H1 (cell line): Measurements from ENCODE around the gene LMNTD1. TPM values are rescaled to one million over a fixed set of nuclear protein-coding genes. Genes with fewer than 3 reads are reported as not detected.

ENCODE experiments used
- CTCF ChIA-PET: fragments of 300-600 bp; sonication (Branson Sonifier 250); formaldehyde crosslinking; loops from one replicate; lab custom pipeline; 2021; ENCODE audit not compliant: partially characterized antibody; lab: Charles Lee
- POLR2A ChIA-PET: fragments of 300-600 bp; sonication (Branson Sonifier 250); formaldehyde crosslinking; loops from one replicate; lab custom pipeline; 2021; ENCODE audit warnings: inconsistent platforms; ENCODE audit not compliant: partially characterized antibody; lab: Charles Lee
- DNase-seq, 2 experiments: peaks; one replicate each; pipeline versions ENCODE4 v3.0.0 to v3.0.0-alpha.2; 2010 to 2022; ENCODE audit warnings: low spot score in 2 of 2, low read depth in 1 of 2, mixed read lengths in 1 of 2
- FAIRE-seq: peaks from 2 replicates; lab custom pipeline; 2011; peaks lifted over from hg19 to GRCh38; lab: Jason Lieb, UNC
- H2AFZ ChIP-seq: 2 replicates; pipeline ENCODE4 v1.8.1; 2012; ENCODE audit warnings: low read length, inconsistent platforms
- H2AK5ac ChIP-seq: 2 replicates; pipeline ENCODE4 v1.6.1; 2013; ENCODE audit warnings: low read depth, low read length
- H2BK120ac ChIP-seq: replicated peaks from 2 replicates; pipeline ENCODE3; 2013; ENCODE audit warnings: low read depth, low read length, inconsistent platforms
- H2BK12ac ChIP-seq: 2 replicates; pipeline ENCODE4 v1.6.1; 2013; ENCODE audit warnings: low read depth, low read length
- H2BK15ac ChIP-seq: 2 replicates; pipeline ENCODE4 v1.6.1; 2013; ENCODE audit warnings: low read length
- H2BK20ac ChIP-seq: 2 replicates; pipeline ENCODE4 v1.6.1; 2013; ENCODE audit warnings: low read length
- H2BK5ac ChIP-seq: 2 replicates; pipeline ENCODE4 v1.6.1; 2013; ENCODE audit warnings: low read depth, low read length
- H3K14ac ChIP-seq: 2 replicates; pipeline ENCODE4 v1.6.1; 2013; ENCODE audit warnings: inconsistent platforms; ENCODE audit not compliant: insufficient read length
- H3K18ac ChIP-seq: 2 replicates; pipeline ENCODE4 v1.6.1; 2013; ENCODE audit warnings: low read length; ENCODE audit errors: extremely low read depth
- H3K23ac ChIP-seq: 2 replicates; pipeline ENCODE4 v1.6.1; 2013; ENCODE audit warnings: inconsistent platforms; ENCODE audit not compliant: insufficient read length
- H3K23me2 ChIP-seq: 2 replicates; pipeline ENCODE4 v1.6.1; 2013; ENCODE audit warnings: low read depth, low read length
- H3K27ac ChIP-seq: 2 replicates; pipeline ENCODE4 v1.6.1; 2011; ENCODE audit warnings: low read depth, low read length, inconsistent platforms
- H3K27me3 ChIP-seq, 4 experiments: replicated peaks in 1 of 4; 1 replicate in 1 of 4; 2 replicates in 3 of 4; pipeline versions ENCODE4 v1.6.1 to v1.8.1; 2011 to 2013; ENCODE audit warnings: low read length in 3 of 4, mild to moderate bottlenecking in 3 of 4, inconsistent platforms in 2 of 4, mixed read lengths in 2 of 4, moderate library complexity in 1 of 4; ENCODE audit not compliant: control insufficient read depth in 3 of 4, insufficient read depth in 3 of 4; ENCODE audit errors: extremely low read depth in 1 of 4
- H3K36me3 ChIP-seq, 4 experiments: 2 replicates each; pipeline versions ENCODE4 v1.6.1 to v1.8.1; 2011 to 2013; ENCODE audit warnings: mild to moderate bottlenecking in 4 of 4, low read length in 3 of 4, moderate library complexity in 2 of 4, control low read depth in 1 of 4, inconsistent platforms in 1 of 4; ENCODE audit not compliant: insufficient read depth in 4 of 4, control insufficient read depth in 2 of 4
- H3K4ac ChIP-seq: replicated peaks from 2 replicates; pipeline ENCODE3; 2013; ENCODE audit warnings: low read length, low read depth, mixed read lengths, inconsistent platforms; ENCODE audit not compliant: insufficient read length
- H3K4me1 ChIP-seq, 4 experiments: replicated peaks in 1 of 4; 1 replicate in 1 of 4; 2 replicates in 3 of 4; pipeline versions ENCODE4 v1.6.1 to v1.8.1; 2011 to 2013; ENCODE audit warnings: low read length in 3 of 4, inconsistent platforms in 2 of 4, mixed read lengths in 1 of 4; ENCODE audit not compliant: insufficient read depth in 4 of 4, control insufficient read depth in 3 of 4
- H3K4me2 ChIP-seq, 2 experiments: 2 replicates each; pipeline versions ENCODE4 v1.6.1 to v1.8.1; 2011 to 2013; ENCODE audit warnings: low read depth in 2 of 2, low read length in 2 of 2, control low read depth in 1 of 2, inconsistent platforms in 1 of 2, mild to moderate bottlenecking in 1 of 2; ENCODE audit not compliant: insufficient read depth in 1 of 2
- H3K4me3 ChIP-seq, 4 experiments: fragments of 200-600, 300-600 bp in 1 of 4; sonication (generic), shearing (Covaris generic), sonication (Bioruptor Twin) in 1 of 4; 2 replicates each; pipeline versions ENCODE4 v1.5.1 to v1.8.1; 2011 to 2016; ENCODE audit warnings: low read length in 4 of 4, low read depth in 3 of 4, control low read depth in 2 of 4, inconsistent platforms in 2 of 4, mild to moderate bottlenecking in 2 of 4, mixed read lengths in 1 of 4, moderate library complexity in 1 of 4; ENCODE audit not compliant: insufficient read depth in 2 of 4; ENCODE audit errors: extremely low read depth in 1 of 4
- H3K56ac ChIP-seq: replicated peaks from 2 replicates; pipeline ENCODE3; 2013; ENCODE audit warnings: low read depth, mild to moderate bottlenecking, mixed read lengths, low read length, inconsistent platforms; ENCODE audit not compliant: insufficient read length
- H3K79me1 ChIP-seq: 2 replicates; pipeline ENCODE4 v1.6.1; 2013; ENCODE audit warnings: low read depth, low read length, control low read depth
- H3K79me2 ChIP-seq, 2 experiments: 2 replicates each; pipeline versions ENCODE4 v1.6.1 to v1.8.1; 2012 to 2013; ENCODE audit warnings: low read length in 2 of 2, mild to moderate bottlenecking in 2 of 2, inconsistent platforms in 1 of 2; ENCODE audit not compliant: insufficient read depth in 2 of 2, control insufficient read depth in 1 of 2
- H3K9ac ChIP-seq, 4 experiments: replicated peaks in 1 of 4; 1 replicate in 1 of 4; 2 replicates in 3 of 4; pipeline versions ENCODE4 v1.6.1 to v1.8.1; 2011 to 2013; ENCODE audit warnings: low read depth in 3 of 4, low read length in 3 of 4, control low read depth in 2 of 4, mild to moderate bottlenecking in 2 of 4, moderate library complexity in 2 of 4, inconsistent platforms in 1 of 4; ENCODE audit errors: extremely low read depth in 1 of 4
- H3K9me3 ChIP-seq, 2 experiments: 2 replicates each; pipeline versions ENCODE4 v1.6.1 to v1.8.1; 2012 to 2013; ENCODE audit warnings: mild to moderate bottlenecking in 2 of 2, moderate library complexity in 2 of 2, control low read depth in 1 of 2, inconsistent platforms in 1 of 2, low read depth in 1 of 2, low read length in 1 of 2, mixed read lengths in 1 of 2; ENCODE audit not compliant: insufficient read depth in 2 of 2
- H4K20me1 ChIP-seq, 2 experiments: replicated peaks in 1 of 2; 2 replicates each; pipeline versions ENCODE3 to v1.8.1; 2011 to 2013; ENCODE audit warnings: inconsistent platforms in 2 of 2, low read length in 2 of 2, mild to moderate bottlenecking in 1 of 2; ENCODE audit not compliant: insufficient read depth in 2 of 2, control insufficient read depth in 1 of 2
- H4K5ac ChIP-seq: 2 replicates; pipeline ENCODE4 v1.6.1; 2013; ENCODE audit warnings: low read length, low read depth, mixed read lengths, inconsistent platforms; ENCODE audit not compliant: insufficient read length
- H4K8ac ChIP-seq: 2 replicates; pipeline ENCODE4 v1.8.0; 2013; ENCODE audit warnings: mild to moderate bottlenecking, moderate library complexity, low read length, inconsistent platforms; ENCODE audit not compliant: insufficient read depth; ENCODE audit errors: extremely low read depth
- H4K91ac ChIP-seq: replicated peaks from 2 replicates; pipeline ENCODE3; 2013; ENCODE audit warnings: low read length, mixed read lengths, inconsistent platforms; ENCODE audit not compliant: insufficient read length
- CBX8 ChIP-seq: fragments of 300-800, 300-1000 bp; sonication (generic); IDR thresholded peaks from 2 replicates; pipeline ENCODE4 v1.7.1; 2016; ENCODE audit warnings: low read depth, low read length, borderline replicate concordance
- EZH2 ChIP-seq: fragments of 200-600 bp; sonication (generic); IDR thresholded peaks from 2 replicates; pipeline ENCODE4 v1.7.1; 2012; ENCODE audit warnings: low read depth, mild to moderate bottlenecking, moderate library complexity, low read length, inconsistent platforms; ENCODE audit not compliant: severe bottlenecking
- KDM5A ChIP-seq: fragments of 200-600 bp; IDR thresholded peaks from 2 replicates; pipeline ENCODE4 v1.7.1; 2012; ENCODE audit warnings: mild to moderate bottlenecking, low read length, inconsistent platforms, mixed read lengths
- SIRT6 ChIP-seq: IDR thresholded peaks from one replicate; pipeline ENCODE4 v1.7.1; 2012; ENCODE audit warnings: low read length, inconsistent platforms
- TBP ChIP-seq: IDR thresholded peaks from 2 replicates; pipeline ENCODE4 v1.6.1; 2011; ENCODE audit warnings: low read depth, low read length, improper control_type of control experiment
- WGBS, 2 experiments: shearing (Covaris generic) in 1 of 2; methylation state at CpG; one replicate each; pipeline versions ENCODE4 v1.1.6 to v1.1.7; 2013 to 2015; ENCODE audit warnings: low lambda C conversion rate in 2 of 2, mixed read lengths in 2 of 2, inconsistent platforms in 1 of 2, low coverage in 1 of 2, missing lambda C conversion rate in 1 of 2; ENCODE audit not compliant: insufficient replicate concordance in 2 of 2, insufficient coverage in 1 of 2, insufficient read length in 1 of 2; ENCODE audit errors: extremely low coverage in 1 of 2, missing lambda C conversion rate in 1 of 2; 5-methylcytosine and 5-hydroxymethylcytosine counted together
- polyA plus RNA-seq, 7 experiments: library from polyadenylated mRNA; depleted of rRNA in 3 of 7; stranded (reverse) in 5 of 7; unstranded in 2 of 7; fragments of >200 nt in 5 of 7; fragments of 200-250 nt in 2 of 7; gene quantifications; 1 replicate in 5 of 7; 2 replicates in 1 of 7; 4 replicates in 1 of 7; pipeline versions ENCODE4 v1.2.1 to v1.2.3, GENCODE V29; 2011 to 2013; ENCODE audit warnings: missing spikeins in 2 of 7, mixed read lengths in 2 of 7
- total RNA-seq: library from RNA; stranded (reverse); fragmentation: NEBNext Ultra II Directional; extraction: Animal tissue kit (Norgen Biotek cat#: 25700); gene quantifications from 2 replicates; pipeline ENCODE4 v1.2.1, GENCODE V29; 2021
- TF ChIP-seq, protein P1 (sequence below): IDR thresholded peaks from 2 replicates; pipeline ENCODE4 v1.6.1; 2012; ENCODE audit warnings: low read length, inconsistent platforms

Gene LMNTD1
- total and polyA plus RNA-seq, 2 of the 8 experiments (the other 6 are each of a cell fraction or from before 2014, with no cell fraction given) = not detected

DNA sequence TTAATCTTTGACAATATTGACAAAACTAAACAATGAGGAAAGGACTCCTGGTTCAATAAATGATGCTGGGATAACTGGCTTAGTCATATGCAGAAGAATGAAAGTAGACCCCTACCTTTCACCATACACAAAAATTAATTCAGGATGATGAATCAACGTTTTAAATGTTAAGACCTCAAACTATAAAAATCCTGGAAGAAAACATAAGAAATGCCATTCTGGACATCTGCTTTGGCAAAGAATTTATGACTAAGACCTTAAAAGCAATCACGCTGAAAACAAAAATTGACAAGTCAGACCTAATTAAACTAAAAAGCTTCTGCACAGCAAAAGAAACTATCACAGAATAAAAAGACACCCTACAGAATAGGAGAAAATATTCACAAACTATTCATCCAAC is 97.4 kb downstream of the LMNTD1 start:
- no peak overlapping the region for H2BK15ac ChIP-seq
- H3K9me3 ChIP-seq = no peaks in the 10 kb centered on the region
- H4K91ac ChIP-seq = no peak overlapping the region
- no peak overlapping the region for H3K14ac ChIP-seq
- no peaks in the 10 kb centered on the region for H3K4me1 ChIP-seq
- no peaks in the 10 kb centered on the region for H3K79me2 ChIP-seq
- H3K18ac ChIP-seq = no peak overlapping the region
- H3K23ac ChIP-seq = no peak overlapping the region
- no peak overlapping the region for H2BK20ac ChIP-seq
- H3K36me3 ChIP-seq = no peaks in the 10 kb centered on the region
- H3K9ac ChIP-seq = no peak overlapping the region
- CTCF ChIA-PET = no interaction called here
- H3K27ac ChIP-seq = no peak overlapping the region
- TF ChIP-seq CBX8 = no peak
- TF ChIP-seq, protein P1, sequence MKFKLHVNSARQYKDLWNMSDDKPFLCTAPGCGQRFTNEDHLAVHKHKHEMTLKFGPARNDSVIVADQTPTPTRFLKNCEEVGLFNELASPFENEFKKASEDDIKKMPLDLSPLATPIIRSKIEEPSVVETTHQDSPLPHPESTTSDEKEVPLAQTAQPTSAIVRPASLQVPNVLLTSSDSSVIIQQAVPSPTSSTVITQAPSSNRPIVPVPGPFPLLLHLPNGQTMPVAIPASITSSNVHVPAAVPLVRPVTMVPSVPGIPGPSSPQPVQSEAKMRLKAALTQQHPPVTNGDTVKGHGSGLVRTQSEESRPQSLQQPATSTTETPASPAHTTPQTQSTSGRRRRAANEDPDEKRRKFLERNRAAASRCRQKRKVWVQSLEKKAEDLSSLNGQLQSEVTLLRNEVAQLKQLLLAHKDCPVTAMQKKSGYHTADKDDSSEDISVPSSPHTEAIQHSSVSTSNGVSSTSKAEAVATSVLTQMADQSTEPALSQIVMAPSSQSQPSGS = no peak
- TF ChIP-seq EZH2 = no peak
- no peak for TF ChIP-seq KDM5A
- no peak for TF ChIP-seq SIRT6
- no peak for TF ChIP-seq TBP
- no peak overlapping the region for H2BK120ac ChIP-seq
- no peak overlapping the region for H2BK12ac ChIP-seq
- H3K4ac ChIP-seq = no peak overlapping the region
- H2AK5ac ChIP-seq = no peak overlapping the region
- H2BK5ac ChIP-seq = no peak overlapping the region
- WGBS, 2 experiments = 85% methylated on average over 2 of the region's 2 CpGs; no CpG with 5 or more reads in 1 of the 2 experiments
- no peak overlapping the region for H4K8ac ChIP-seq
- H3K27me3 ChIP-seq = no peaks in the 10 kb centered on the region
- H3K56ac ChIP-seq = no peak overlapping the region
- DNase-seq (no peak), FAIRE-seq (no peak)
- no peak overlapping the region for H3K4me3 ChIP-seq
- H2AFZ ChIP-seq = no peak overlapping the region
- H3K79me1 ChIP-seq = no peaks in the 10 kb centered on the region
- no peak overlapping the region for H4K5ac ChIP-seq
- H3K4me2 ChIP-seq = no peak overlapping the region
- no peaks in the 10 kb centered on the region for H3K23me2 ChIP-seq
- no peaks in the 10 kb centered on the region for H4K20me1 ChIP-seq
- POLR2A ChIA-PET = no interaction called here
